IMR-90 (cell line): ENCODE measurements around the gene TMEM269. TPM values are rescaled to one million over a fixed set of nuclear protein-coding genes. Genes with fewer than 3 reads are reported as not detected.

ENCODE experiments used
- ATAC-seq: fragments of 200-7000 bp; cut with Tn5 transposase; 2 replicates; pipeline ENCODE4 v1.9.1; 2020; ENCODE audit warnings: low read depth, mild to moderate bottlenecking, moderate library complexity
- BruUV-seq: library from RNA; stranded (reverse); fragments of 400-500 nt; replicated peaks from 2 replicates; lab custom pipeline; 2021; lab: Mats Ljungman, UMichigan
- CTCF ChIA-PET: fragments of 300-600 bp; formaldehyde crosslinking; extraction: SDS; loops from one replicate; lab custom pipeline; 2021; ENCODE audit warnings: antibody characterized with exemption; lab: Yijun Ruan, JAX
- POLR2A ChIA-PET: fragments of 300-600 bp; sonication (Branson Sonifier 250); formaldehyde crosslinking; loops from one replicate; lab custom pipeline; 2022; ENCODE audit warnings: antibody characterized with exemption; ENCODE audit not compliant: unreplicated experiment; lab: Charles Lee
- DNase-seq: peaks from one replicate; pipeline ENCODE4 v3.0.0; 2013
- H2AFZ ChIP-seq: replicated peaks from 2 replicates; pipeline ENCODE3; 2013; ENCODE audit warnings: low read length, mild to moderate bottlenecking; ENCODE audit not compliant: poor library complexity
- H2AK5ac ChIP-seq: 2 replicates; pipeline ENCODE4 v1.6.1; 2013; ENCODE audit warnings: low read depth, low read length, inconsistent platforms
- H2AK9ac ChIP-seq: replicated peaks from 2 replicates; pipeline ENCODE3; 2013; ENCODE audit warnings: mild to moderate bottlenecking, low read depth, low read length, moderate library complexity; ENCODE audit not compliant: poor library complexity
- H2BK120ac ChIP-seq: 2 replicates; pipeline ENCODE4 v1.6.1; 2013; ENCODE audit warnings: low read depth, low read length, inconsistent platforms
- H2BK15ac ChIP-seq: 3 replicates; pipeline ENCODE4 v1.6.1; 2013; ENCODE audit warnings: low read depth, low read length, inconsistent platforms
- H2BK20ac ChIP-seq: 2 replicates; pipeline ENCODE4 v1.6.1; 2013; ENCODE audit warnings: low read depth, mild to moderate bottlenecking, inconsistent platforms, low read length, moderate library complexity
- H2BK5ac ChIP-seq: 2 replicates; pipeline ENCODE4 v1.6.1; 2013; ENCODE audit warnings: mild to moderate bottlenecking, low read depth, low read length, inconsistent platforms; ENCODE audit not compliant: poor library complexity, severe bottlenecking
- H3K14ac ChIP-seq: replicated peaks from 2 replicates; pipeline ENCODE4 v1.6.1; 2013; ENCODE audit warnings: low read depth, low read length, inconsistent platforms
- H3K18ac ChIP-seq: 2 replicates; pipeline ENCODE4 v1.6.1; 2013; ENCODE audit warnings: low read depth, low read length, control low read depth
- H3K23ac ChIP-seq: 2 replicates; pipeline ENCODE4 v1.6.1; 2013; ENCODE audit warnings: low read depth, low read length, inconsistent platforms
- H3K27ac ChIP-seq: 2 replicates; pipeline ENCODE4 v1.5.1; 2013; ENCODE audit warnings: mild to moderate bottlenecking, control low read depth, low read length; ENCODE audit not compliant: insufficient read depth
- H3K27me3 ChIP-seq: 2 replicates; pipeline ENCODE4 v1.6.1; 2013; ENCODE audit warnings: low read length; ENCODE audit not compliant: control insufficient read depth, insufficient read depth
- H3K36me3 ChIP-seq: 2 replicates; pipeline ENCODE4 v1.6.1; 2013; ENCODE audit warnings: low read length, mixed read lengths; ENCODE audit not compliant: control insufficient read depth, insufficient read depth
- H3K4ac ChIP-seq: 2 replicates; pipeline ENCODE4 v1.6.1; 2013; ENCODE audit warnings: low read depth, low read length, inconsistent platforms
- H3K4me1 ChIP-seq: 2 replicates; pipeline ENCODE4 v1.6.1; 2013; ENCODE audit warnings: low read length, mixed read lengths; ENCODE audit not compliant: control insufficient read depth, insufficient read depth
- H3K4me2 ChIP-seq: 2 replicates; pipeline ENCODE4 v1.6.1; 2013; ENCODE audit warnings: low read depth, mild to moderate bottlenecking, control low read depth, low read length, moderate library complexity
- H3K4me3 ChIP-seq: 2 replicates; pipeline ENCODE4 v1.5.1; 2013; ENCODE audit warnings: low read depth, mild to moderate bottlenecking, control low read depth, low read length, moderate library complexity; ENCODE audit not compliant: insufficient read depth
- H3K56ac ChIP-seq: 2 replicates; pipeline ENCODE4 v1.6.1; 2013; ENCODE audit warnings: low read length, inconsistent platforms; ENCODE audit not compliant: insufficient read depth; ENCODE audit errors: extremely low read depth
- H3K79me1 ChIP-seq, 2 experiments: 2 replicates each; pipeline ENCODE4 v1.6.1; 2013; ENCODE audit warnings: low read length in 2 of 2, inconsistent platforms in 1 of 2, low read depth in 1 of 2
- H3K9ac ChIP-seq: 2 replicates; pipeline ENCODE4 v1.6.1; 2013; ENCODE audit warnings: low read depth, low read length, control low read depth
- H3K9me1 ChIP-seq: 2 replicates; pipeline ENCODE4 v1.6.1; 2013; ENCODE audit warnings: low read length, inconsistent platforms; ENCODE audit not compliant: insufficient read depth
- H3K9me3 ChIP-seq: 2 replicates; pipeline ENCODE4 v1.6.1; 2013; ENCODE audit warnings: low read length; ENCODE audit not compliant: control insufficient read depth, insufficient read depth
- H4K20me1 ChIP-seq: 2 replicates; pipeline ENCODE4 v1.6.1; 2013; ENCODE audit warnings: low read length, inconsistent platforms; ENCODE audit not compliant: insufficient read depth
- H4K5ac ChIP-seq: 2 replicates; pipeline ENCODE4 v1.6.1; 2013; ENCODE audit warnings: mild to moderate bottlenecking, low read depth, low read length, control low read depth
- H4K8ac ChIP-seq, 2 experiments: 2 replicates each; pipeline ENCODE4 v1.6.1; 2013; ENCODE audit warnings: low read depth in 2 of 2, low read length in 2 of 2, control low read depth in 1 of 2, inconsistent platforms in 1 of 2
- H4K91ac ChIP-seq: 2 replicates; pipeline ENCODE4 v1.6.1; 2013; ENCODE audit warnings: low read depth, low read length, inconsistent platforms; ENCODE audit not compliant: insufficient read depth
- BHLHE40 ChIP-seq: fragments of 150-350 bp; IDR thresholded peaks from 2 replicates; pipeline ENCODE4 v1.6.1; 2016; ENCODE audit warnings: mild to moderate bottlenecking, low read depth, low read length
- CEBPB ChIP-seq: IDR thresholded peaks from 2 replicates; pipeline ENCODE4 v1.6.1; 2012; ENCODE audit warnings: low read depth, low read length, improper control_type of control experiment
- CHD1 ChIP-seq: IDR thresholded peaks from 2 replicates; pipeline ENCODE4 v1.6.1; 2012; ENCODE audit warnings: low read depth, low read length, improper control_type of control experiment
- ELK1 ChIP-seq: fragments of 150-350 bp; IDR thresholded peaks from 2 replicates; pipeline ENCODE4 v1.6.1; 2016; ENCODE audit warnings: low read depth, mild to moderate bottlenecking, low read length, moderate library complexity, borderline replicate concordance
- FOS ChIP-seq: fragments of 150-350 bp; IDR thresholded peaks from 2 replicates; pipeline ENCODE4 v1.6.1; 2016; ENCODE audit warnings: low read depth, low read length
- MAFK ChIP-seq: IDR thresholded peaks from 2 replicates; pipeline ENCODE4 v1.6.1; 2012; ENCODE audit warnings: low read depth, low read length, improper control_type of control experiment
- MAZ ChIP-seq: IDR thresholded peaks from 2 replicates; pipeline ENCODE4 v1.6.1; 2012; ENCODE audit warnings: low read depth, mild to moderate bottlenecking, low read length, improper control_type of control experiment, moderate library complexity, borderline replicate concordance
- MXI1 ChIP-seq: IDR thresholded peaks from 2 replicates; pipeline ENCODE4 v1.6.1; 2012; ENCODE audit warnings: low read depth, mild to moderate bottlenecking, low read length, moderate library complexity, borderline replicate concordance
- NFE2L2 ChIP-seq: fragments of 150-350 bp; IDR thresholded peaks from 2 replicates; pipeline ENCODE4 v1.6.1; 2016; ENCODE audit warnings: low read depth, mild to moderate bottlenecking, low read length
- RAD21 ChIP-seq: IDR thresholded peaks from 2 replicates; pipeline ENCODE4 v1.6.1; 2012; ENCODE audit warnings: low read length, improper control_type of control experiment
- RCOR1 ChIP-seq: IDR thresholded peaks from 2 replicates; pipeline ENCODE4 v1.6.1; 2012; ENCODE audit warnings: mild to moderate bottlenecking, low read length, improper control_type of control experiment; ENCODE audit not compliant: insufficient replicate concordance
- RFX5 ChIP-seq: IDR thresholded peaks from 2 replicates; pipeline ENCODE4 v1.8.0; 2012; ENCODE audit warnings: low read depth, mild to moderate bottlenecking, low read length, moderate library complexity
- SMC3 ChIP-seq: fragments of 150-350 bp; IDR thresholded peaks from 2 replicates; pipeline ENCODE4 v1.6.1; 2016; ENCODE audit warnings: low read depth, mild to moderate bottlenecking, antibody characterized with exemption, low read length, moderate library complexity
- USF2 ChIP-seq: fragments of 150-350 bp; IDR thresholded peaks from 2 replicates; pipeline ENCODE4 v1.6.1; 2017; ENCODE audit warnings: mild to moderate bottlenecking, antibody characterized with exemption, low read length, low read depth
- WGBS, 2 experiments: methylation state at CpG; one replicate each; pipeline versions ENCODE4 v1.1.5 to v1.1.7; 2013; ENCODE audit warnings: missing lambda C conversion rate in 2 of 2; ENCODE audit not compliant: insufficient read length in 1 of 2; ENCODE audit errors: extremely low coverage in 2 of 2; 5-methylcytosine and 5-hydroxymethylcytosine counted together
- dilution Hi-C: fragments of 300-500 bp; cut with HindIII; formaldehyde crosslinking; loops from one replicate; pipeline ENCODE4 v1.14.3; 2018; ENCODE audit warnings: low sequenced_read_pairs; ENCODE audit not compliant: unreplicated experiment
- in situ Hi-C: fragments of 300-500 bp; cut with MboI; formaldehyde crosslinking; loops from 3 replicates; pipeline ENCODE4 v1.14.3; 2019; ENCODE audit warnings: low sequenced_read_pairs, inconsistent platforms, mixed read lengths
- intact Hi-C: fragments of 100-400 bp; cut with micrococcal nuclease; formaldehyde crosslinking; loops from 2 replicates; pipeline ENCODE4 v1.10.0; 2022
- polyA plus RNA-seq, 3 experiments: library from polyadenylated mRNA; depleted of rRNA; stranded (reverse); fragments of >200 nt; gene quantifications; 2 replicates each; pipeline ENCODE4 v1.2.3, GENCODE V29; 2012; ENCODE audit warnings: low replicate concordance in 1 of 3
- total RNA-seq: library from RNA; depleted of rRNA; stranded (reverse); fragments of >200 nt; gene quantifications from 2 replicates; pipeline ENCODE4 v1.2.3, GENCODE V29; 2012

The TMEM269 gene
- total and polyA plus RNA-seq, 2 of the 4 experiments (the other 2 are of a cell fraction) = not detected

GRCh38 chr1:42748021-42748420 lies 36.8 kb upstream of the TMEM269 start:
- no peaks in the 10 kb centered on the region for H3K27me3 ChIP-seq
- CTCF ChIA-PET = interaction anchor here (1.1 kb wide), 1 partner anchor 17 kb away, joined by 3 read pairs; no protein-coding TSS in a partner anchor
- no peak overlapping the region for H3K4me2 ChIP-seq
- H3K36me3 ChIP-seq = peaks cover 60% of the 10 kb centered on the region
- POLR2A ChIA-PET = no interaction called here
- peaks cover 12 to 18% of the 10 kb centered on the region in 2 experiments for H3K79me1 ChIP-seq
- no peak overlapping the region for H3K23ac ChIP-seq
- no peak overlapping the region for H4K8ac ChIP-seq
- H4K91ac ChIP-seq = no peak overlapping the region
- H4K20me1 ChIP-seq = peaks cover 27% of the 10 kb centered on the region
- H2BK5ac ChIP-seq = no peak overlapping the region
- intact Hi-C loops (no loop called here), in situ Hi-C loops (no loop called here), dilution Hi-C loops (no loop called here)
- no peak overlapping the region for H3K4ac ChIP-seq
- no peak overlapping the region for H3K9ac ChIP-seq
- H3K27ac ChIP-seq = no peak overlapping the region
- TF ChIP-seq RFX5 = no peak
- no peak for TF ChIP-seq NFE2L2
- no peak for TF ChIP-seq USF2
- no peak for TF ChIP-seq FOS
- TF ChIP-seq BHLHE40 = no peak
- TF ChIP-seq CEBPB = no peak
- no peak for TF ChIP-seq RAD21
- TF ChIP-seq SMC3 = no peak
- TF ChIP-seq ELK1 = no peak
- no peak for TF ChIP-seq MXI1
- no peak for TF ChIP-seq CHD1
- no peak for TF ChIP-seq RCOR1
- no peak for TF ChIP-seq MAZ
- TF ChIP-seq MAFK = no peak
- H2AK9ac ChIP-seq = no peak overlapping the region
- H2BK15ac ChIP-seq = no peak overlapping the region
- H2BK120ac ChIP-seq = no peak overlapping the region
- H3K4me1 ChIP-seq = no peaks in the 10 kb centered on the region
- H3K18ac ChIP-seq = no peak overlapping the region
- no peak overlapping the region for H2BK20ac ChIP-seq
- ATAC-seq (no peak), DNase-seq (no peak)
- peaks cover 13% of the 10 kb centered on the region; the same call in 1 of the 2 replicates for H3K9me1 ChIP-seq
- WGBS, 2 experiments = 84% methylated on average over 3 of the region's 10 CpGs; no CpG with 5 or more reads in 1 of the 2 experiments
- H3K14ac ChIP-seq = no peak overlapping the region
- no peaks in the 10 kb centered on the region for H3K9me3 ChIP-seq
- peak overlapping the region; percentile 21 for H2AFZ ChIP-seq
- H4K5ac ChIP-seq = no peak overlapping the region
- no peak overlapping the region for H3K56ac ChIP-seq
- no TSS peak for BruUV-seq
- no peak overlapping the region for H2AK5ac ChIP-seq
- H3K4me3 ChIP-seq = no peak overlapping the region
